ENCODE results near the gene GSTP1.

Gene GSTP1

GRCh38 chr11:67541198-67541597 is 42.4 kb upstream of the GSTP1 start:
- Histone ChIP-seq H3K4me1 (ENCODE audit: control insufficient read depth, low read length) (no peaks in the 10 kb centered on the region), H3F3A (ENCODE audit: control insufficient read depth, insufficient read depth) (no peaks in the 10 kb centered on the region), H3K4me3 (ENCODE audit: low read length) (no peak overlapping the region), H3K79me2 (ENCODE audit: control insufficient read depth, low read length) (no peaks in the 10 kb centered on the region), H3K9me2 (replicated peaks; ENCODE audit: control insufficient read depth, low read length) (no peaks in the 10 kb centered on the region), H3K9me3 (ENCODE audit: control insufficient read depth, insufficient read depth, low read length) (0 out of 2 replicates have a peak, but pooled peaks cover 2% of the 10 kb centered on the region), H3K27ac (ENCODE audit: low read depth, low read length) (no peak overlapping the region), H3K27me3 (ENCODE audit: control insufficient read depth, low read length) (peaks cover 3% of the 10 kb centered on the region; the same call in 1 of the 2 replicates), H4K20me1 (ENCODE audit: control insufficient read depth, insufficient read depth, low read depth, low read length) (no peaks in the 10 kb centered on the region), H3K4me2 (ENCODE audit: low read length) (no peak overlapping the region), H3K36me3 (ENCODE audit: control insufficient read depth, low read length) (no peaks in the 10 kb centered on the region)
- TF ChIP-seq EZH2phosphoT487 (IDR thresholded peaks at IDR 0.05; ENCODE audit: borderline replicate concordance, low read length), result no peak
- no peak for TF ChIP-seq CTCF (IDR thresholded peaks at IDR 0.05; ENCODE audit: low read depth, low read length, poor library complexity, severe bottlenecking)

GRCh38 chr11:67542169-67542568 is 41.4 kb upstream of the GSTP1 start:
- Histone ChIP-seq H3K4me1 (ENCODE audit: control insufficient read depth, low read length) (no peaks in the 10 kb centered on the region), H3K9me2 (replicated peaks; ENCODE audit: control insufficient read depth, low read length) (no peaks in the 10 kb centered on the region), H3K9me3 (ENCODE audit: control insufficient read depth, insufficient read depth, low read length) (no peaks in the 10 kb centered on the region), H3K27me3 (ENCODE audit: control insufficient read depth, low read length) (peaks cover 11% of the 10 kb centered on the region; the same call in 1 of the 2 replicates), H3K27ac (ENCODE audit: low read depth, low read length) (no peak overlapping the region), H3K36me3 (ENCODE audit: control insufficient read depth, low read length) (no peaks in the 10 kb centered on the region), H4K20me1 (ENCODE audit: control insufficient read depth, insufficient read depth, low read depth, low read length) (no peaks in the 10 kb centered on the region), H3K4me2 (ENCODE audit: low read length) (no peak overlapping the region), H3K4me3 (ENCODE audit: low read length) (no peak overlapping the region), H3F3A (ENCODE audit: control insufficient read depth, insufficient read depth) (no peaks in the 10 kb centered on the region), H3K79me2 (ENCODE audit: control insufficient read depth, low read length) (no peaks in the 10 kb centered on the region)
- TF ChIP-seq EZH2phosphoT487 (IDR thresholded peaks at IDR 0.05; ENCODE audit: borderline replicate concordance, low read length) (no peak), CTCF (IDR thresholded peaks at IDR 0.05; ENCODE audit: low read depth, low read length, poor library complexity, severe bottlenecking) (no peak)

- TF ChIP-seq EZH2phosphoT487 (IDR thresholded peaks at IDR 0.05; ENCODE audit: borderline replicate concordance, low read length) (no peak), CTCF (IDR thresholded peaks at IDR 0.05; ENCODE audit: low read depth, low read length, poor library complexity, severe bottlenecking) (no peak)
- Histone ChIP-seq H3K79me2 (ENCODE audit: control insufficient read depth, low read length) (no peaks in the 10 kb centered on the region), H3K9me2 (replicated peaks; ENCODE audit: control insufficient read depth, low read length) (no peaks in the 10 kb centered on the region), H4K20me1 (ENCODE audit: control insufficient read depth, insufficient read depth, low read depth, low read length) (no peaks in the 10 kb centered on the region), H3K4me1 (ENCODE audit: control insufficient read depth, low read length) (no peaks in the 10 kb centered on the region), H3K27ac (ENCODE audit: low read depth, low read length) (no peak overlapping the region), H3K4me3 (ENCODE audit: low read length) (no peak overlapping the region), H3K4me2 (ENCODE audit: low read length) (no peak overlapping the region), H3K9me3 (ENCODE audit: control insufficient read depth, insufficient read depth, low read length) (no peaks in the 10 kb centered on the region), H3K27me3 (ENCODE audit: control insufficient read depth, low read length) (peaks cover 13% of the 10 kb centered on the region; the same call in 1 of the 2 replicates), H3K36me3 (ENCODE audit: control insufficient read depth, low read length) (no peaks in the 10 kb centered on the region), H3F3A (ENCODE audit: control insufficient read depth, insufficient read depth) (no peaks in the 10 kb centered on the region)
Observed at GRCh38 chr11:67542971-67543370, 40.6 kb upstream of the GSTP1 start.
